GM19025 (cell line): ENCODE measurements around the gene TMEM86B.

Experiments
- ATAC-seq: cut with Tn5 transposase; IDR thresholded peaks from one replicate; pipeline ENCODE4 v1.9.1; 2021; ENCODE audit warnings: mild to moderate bottlenecking, low read depth, moderate library complexity; ENCODE audit not compliant: unreplicated experiment

TMEM86B gene

GRCh38 chr19:55257461-55258420 is 29.2 kb upstream of the TMEM86B start:
- no peak for ATAC-seq

DNA sequence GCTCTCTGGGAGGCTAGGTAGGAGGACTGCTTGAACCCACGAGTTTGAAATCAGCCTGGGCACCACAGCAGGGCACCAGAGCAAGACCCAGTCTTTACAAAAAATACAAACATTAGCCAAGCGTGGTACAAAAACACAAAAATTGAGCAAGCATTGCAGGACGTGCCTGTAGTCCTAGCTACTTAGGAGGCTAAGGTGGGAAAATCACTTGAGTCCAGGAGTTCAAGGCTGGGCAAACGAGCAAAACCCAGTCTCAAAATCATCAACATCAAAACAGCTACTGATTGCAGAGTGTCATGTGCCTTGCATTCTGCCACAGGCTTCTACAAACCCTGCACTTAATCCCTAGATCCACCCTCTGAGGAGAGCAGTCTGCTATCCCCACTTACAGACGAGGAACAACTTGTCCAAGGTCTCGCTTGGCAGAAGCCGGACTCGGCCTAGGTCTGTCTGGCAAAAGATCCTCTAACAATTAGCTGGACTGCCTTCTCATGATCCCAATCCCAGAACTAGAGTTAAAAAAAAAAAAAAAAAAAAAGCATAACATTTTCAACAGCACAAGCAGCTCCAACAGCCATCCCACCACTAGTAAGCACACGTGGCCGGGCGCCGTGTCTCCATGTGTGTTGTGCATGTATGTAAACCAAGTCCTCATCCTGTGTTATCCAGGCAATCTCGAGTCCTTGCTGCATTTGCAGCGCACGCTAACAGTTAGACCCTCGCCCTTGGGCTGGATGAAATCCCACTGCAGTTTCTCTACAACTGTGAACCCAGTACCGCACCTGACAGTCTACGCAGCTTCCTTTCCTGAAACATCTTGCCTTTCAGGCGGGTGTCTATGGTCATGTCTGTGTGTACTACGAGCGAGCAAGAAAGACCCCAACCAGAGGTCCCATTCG is 28.2 kb upstream of the TMEM86B start:
- no peak for ATAC-seq

DNA sequence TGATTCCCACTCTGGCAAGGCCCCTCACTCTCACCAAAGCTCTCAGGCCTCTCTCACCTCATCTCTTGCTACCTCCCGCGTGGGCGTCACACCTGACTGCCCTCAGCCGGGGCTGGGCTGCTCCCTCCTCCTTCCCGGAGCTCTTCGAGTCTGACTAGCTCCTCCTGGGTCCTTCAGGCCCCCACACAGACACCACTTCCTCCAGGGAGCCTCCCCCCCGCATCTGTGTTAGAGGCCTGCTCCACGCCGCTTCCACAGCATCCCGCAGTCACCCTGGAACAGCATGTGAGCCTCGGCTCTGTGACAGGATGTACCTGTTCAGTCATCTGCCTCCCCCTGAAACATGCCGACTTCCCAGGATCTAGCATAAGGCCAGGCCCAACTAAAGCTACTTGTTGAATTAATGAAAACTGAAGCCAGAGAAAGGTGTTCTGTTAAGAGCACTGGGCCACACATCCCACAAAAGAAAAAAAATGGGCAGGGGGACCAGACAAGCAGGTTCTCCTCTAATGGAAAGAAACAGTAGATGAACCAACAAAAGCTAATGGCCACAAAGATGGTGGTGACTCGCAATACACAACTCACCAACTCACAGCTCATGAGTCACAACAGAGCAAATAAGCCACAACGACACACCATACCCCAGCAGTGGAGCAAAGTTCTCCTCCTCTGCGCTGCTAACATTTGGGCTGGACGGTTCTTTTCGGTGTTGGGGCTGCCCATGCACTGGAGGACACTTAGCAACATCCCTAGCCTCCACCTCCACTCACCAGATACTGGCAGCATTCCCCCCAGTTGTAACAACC is 27.3 kb upstream of the TMEM86B start:
- no peak for ATAC-seq

DNA sequence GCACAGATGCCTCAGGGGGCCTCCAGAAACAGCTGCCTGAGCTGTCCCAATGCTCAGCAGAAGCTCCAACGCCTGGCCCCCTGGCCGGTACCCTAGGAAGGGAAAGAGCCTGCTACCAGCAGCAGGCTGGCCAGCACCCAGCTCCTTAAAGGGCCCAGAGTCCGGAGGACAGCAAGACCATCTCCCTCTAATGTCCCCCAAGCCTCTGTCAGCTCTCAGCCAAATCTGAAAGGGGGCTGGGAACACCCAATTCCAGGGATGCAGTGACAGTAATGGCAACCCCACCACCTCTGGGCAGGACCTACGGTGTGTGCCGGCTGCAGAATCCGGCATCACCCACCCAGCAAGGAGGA is 26.0 kb upstream of the TMEM86B start:
- ATAC-seq: no peak

GRCh38 chr19:55253842-55254624 is 25.5 kb upstream of the TMEM86B start:
- ATAC-seq: peak; percentile 37

DNA sequence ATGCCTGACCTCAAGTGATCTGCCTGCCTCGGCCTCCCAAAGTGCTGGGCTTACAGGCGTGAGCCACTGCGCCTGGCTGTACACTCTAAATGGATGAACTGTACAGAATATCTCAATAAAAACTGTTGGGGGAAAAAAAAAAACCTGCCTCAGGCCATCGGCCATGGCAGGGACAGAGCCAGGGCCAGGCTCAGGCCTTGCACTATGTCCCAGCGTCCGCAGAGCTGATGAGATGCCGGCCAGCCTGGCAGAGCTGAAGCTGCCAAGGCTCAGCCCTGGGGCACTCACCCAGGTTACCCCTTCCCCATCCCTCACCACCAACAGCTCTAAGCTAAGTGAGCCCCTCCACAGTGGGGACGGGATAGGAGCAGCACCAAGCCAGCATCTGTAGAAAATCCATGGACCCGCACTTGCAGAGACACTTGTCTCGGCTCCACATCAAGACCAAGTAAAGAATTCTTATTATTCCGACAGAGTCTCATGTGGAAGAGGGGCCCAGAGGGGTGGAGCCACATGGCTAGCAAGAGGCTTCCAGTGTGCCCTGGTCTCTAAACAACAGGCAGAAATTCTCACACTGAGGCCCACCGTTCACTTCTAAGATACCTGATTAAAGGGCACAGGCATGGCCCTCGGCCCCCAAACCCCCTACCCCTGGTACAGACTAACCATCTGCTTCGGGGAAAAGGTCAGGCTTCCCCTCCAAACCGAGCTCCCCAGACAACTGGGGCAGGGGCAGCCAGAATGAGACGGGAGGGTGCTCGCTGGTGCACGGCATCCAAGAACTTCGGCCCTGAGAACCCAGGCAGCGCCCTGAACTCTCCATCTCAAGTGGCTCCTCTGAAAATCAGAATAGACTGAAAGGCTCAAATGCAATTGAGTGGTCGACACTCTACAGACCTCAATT is 24.4 kb upstream of the TMEM86B start:
- no peak for ATAC-seq

DNA sequence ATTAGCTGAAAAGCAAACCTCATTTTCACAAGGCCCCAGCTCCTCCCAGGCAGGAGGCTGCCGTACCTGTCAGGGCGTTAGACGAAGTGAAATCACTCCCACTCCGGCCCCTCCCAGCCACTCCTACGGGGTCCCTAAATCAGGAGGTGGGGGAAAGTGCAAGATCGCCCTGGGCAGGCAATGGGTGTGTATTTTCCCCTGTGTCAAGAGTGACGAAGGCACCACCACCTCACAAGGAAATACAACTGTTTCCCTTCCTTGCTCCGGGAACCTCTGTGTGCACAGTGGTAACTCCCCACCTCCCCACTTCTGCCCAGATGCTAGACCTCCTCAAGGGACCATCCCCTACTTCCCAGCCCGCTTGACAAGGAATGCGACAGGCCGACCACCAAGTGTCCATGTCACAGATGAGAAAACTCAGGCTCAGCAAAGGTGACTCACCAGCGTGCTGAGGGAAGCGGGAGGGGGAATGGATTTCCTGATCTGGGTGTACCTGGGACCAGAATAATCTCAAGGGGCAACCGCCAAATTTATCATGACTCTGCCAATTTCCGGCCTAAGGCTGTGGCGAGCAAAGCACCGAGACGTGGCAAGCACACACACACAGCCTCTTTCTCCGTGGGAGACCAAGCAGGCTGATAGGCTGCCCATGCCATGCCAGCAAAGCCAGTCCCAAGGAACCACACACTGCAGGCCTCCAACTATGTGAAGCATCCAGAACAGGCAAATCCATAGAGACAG is 22.9 kb upstream of the TMEM86B start:
- no peak for ATAC-seq

GRCh38 chr19:55250262-55251036 is 21.9 kb upstream of the TMEM86B start:
- ATAC-seq: no peak

DNA sequence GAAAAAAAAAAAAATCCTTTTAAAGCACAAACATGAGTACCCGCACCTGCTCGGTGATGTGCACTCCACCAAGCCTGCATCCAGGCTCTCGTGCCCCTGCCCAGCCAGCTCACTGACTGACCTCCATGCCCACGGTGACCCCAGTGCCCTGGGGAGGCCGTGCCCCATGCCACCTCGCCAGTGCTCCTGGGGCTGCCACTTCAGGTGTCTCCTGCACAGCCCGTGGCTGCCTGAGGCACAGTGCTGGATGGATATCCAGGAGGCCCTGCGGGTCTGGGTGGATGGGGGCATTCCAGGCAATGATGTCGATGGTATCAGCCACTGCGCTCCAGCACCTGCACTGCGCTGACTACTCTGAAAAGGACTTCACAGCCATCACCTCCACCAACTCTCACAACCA is 21.3 kb upstream of the TMEM86B start:
- ATAC-seq: no peak

- ATAC-seq: no peak
These were observed 20.1 kb upstream of the TMEM86B start for GRCh38 chr19:55248704-55249103.

DNA sequence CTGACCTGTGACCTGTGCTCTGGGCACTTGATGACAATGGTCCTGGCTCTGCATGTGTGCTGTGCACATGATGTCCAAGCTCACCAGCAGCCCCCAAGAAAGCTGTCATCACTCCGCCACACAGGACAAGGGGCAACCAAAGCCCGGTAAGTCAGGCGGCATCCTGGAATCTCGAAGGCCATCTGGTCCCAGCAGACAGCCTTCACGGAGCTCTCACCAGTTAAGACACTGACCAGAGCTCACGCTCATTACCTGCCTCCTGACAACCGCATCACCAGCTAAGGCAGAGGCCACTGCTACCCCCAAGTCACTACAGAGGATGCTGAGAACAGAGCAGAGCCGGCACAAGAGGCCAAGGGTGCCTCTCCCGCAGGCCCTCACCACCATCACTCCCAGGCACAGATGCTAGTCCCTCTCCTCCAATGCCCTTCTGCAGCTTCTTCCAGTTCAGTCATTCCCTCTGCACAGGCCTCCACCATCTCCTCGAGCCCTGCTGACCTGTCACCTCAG is 19.7 kb upstream of the TMEM86B start:
- no peak for ATAC-seq

- no peak for ATAC-seq
These were observed 19.1 kb upstream of the TMEM86B start for GRCh38 chr19:55247621-55248099.

DNA sequence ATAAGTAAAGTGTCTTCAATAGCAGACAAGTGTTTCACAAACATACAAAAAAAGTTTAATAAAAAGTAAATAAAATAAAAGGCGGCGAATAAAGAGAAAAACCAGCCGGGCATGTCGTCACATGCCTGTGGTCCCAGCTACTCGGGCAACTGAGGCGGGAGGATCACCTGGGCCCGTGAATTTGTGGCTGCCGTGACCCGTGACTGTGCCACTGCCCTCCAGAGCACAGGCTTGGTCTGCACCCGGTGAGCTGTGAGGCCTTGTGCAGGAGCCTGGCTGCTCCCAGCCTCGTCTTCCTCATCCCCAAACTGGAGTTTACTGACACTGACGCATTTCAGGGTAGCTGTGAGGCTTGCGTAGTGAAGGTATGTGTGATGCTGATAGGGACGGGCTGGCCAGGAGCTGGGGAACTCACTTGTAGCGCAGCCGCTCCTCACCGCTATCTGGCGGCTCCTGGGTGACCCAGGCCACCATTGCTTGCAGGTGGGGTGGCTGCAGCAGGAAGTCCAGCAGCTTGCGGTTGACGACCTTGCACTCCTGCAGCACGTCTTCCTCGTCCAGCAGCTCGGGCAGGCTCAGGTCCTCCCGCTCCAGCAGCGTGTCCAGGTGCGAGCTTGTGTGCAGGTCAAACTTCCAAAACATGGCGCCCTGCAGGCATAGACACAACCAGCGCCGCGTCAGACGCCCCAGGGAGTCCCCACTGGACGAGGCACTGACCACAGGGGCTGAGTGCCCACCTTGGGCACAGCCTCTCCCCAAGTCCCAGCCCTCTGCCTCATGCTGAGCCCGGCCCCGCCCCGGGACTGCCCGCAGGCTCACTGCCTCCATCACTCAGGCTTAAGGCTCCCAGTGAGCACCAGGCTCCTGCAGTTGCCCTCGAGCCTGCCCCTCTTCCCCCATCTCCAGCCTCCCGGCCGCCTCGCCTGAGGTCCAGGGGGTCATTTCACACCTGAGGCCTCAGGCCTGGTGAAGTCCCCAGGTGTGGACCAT is 18.2 kb upstream of the TMEM86B start:
- ATAC-seq: no peak

DNA sequence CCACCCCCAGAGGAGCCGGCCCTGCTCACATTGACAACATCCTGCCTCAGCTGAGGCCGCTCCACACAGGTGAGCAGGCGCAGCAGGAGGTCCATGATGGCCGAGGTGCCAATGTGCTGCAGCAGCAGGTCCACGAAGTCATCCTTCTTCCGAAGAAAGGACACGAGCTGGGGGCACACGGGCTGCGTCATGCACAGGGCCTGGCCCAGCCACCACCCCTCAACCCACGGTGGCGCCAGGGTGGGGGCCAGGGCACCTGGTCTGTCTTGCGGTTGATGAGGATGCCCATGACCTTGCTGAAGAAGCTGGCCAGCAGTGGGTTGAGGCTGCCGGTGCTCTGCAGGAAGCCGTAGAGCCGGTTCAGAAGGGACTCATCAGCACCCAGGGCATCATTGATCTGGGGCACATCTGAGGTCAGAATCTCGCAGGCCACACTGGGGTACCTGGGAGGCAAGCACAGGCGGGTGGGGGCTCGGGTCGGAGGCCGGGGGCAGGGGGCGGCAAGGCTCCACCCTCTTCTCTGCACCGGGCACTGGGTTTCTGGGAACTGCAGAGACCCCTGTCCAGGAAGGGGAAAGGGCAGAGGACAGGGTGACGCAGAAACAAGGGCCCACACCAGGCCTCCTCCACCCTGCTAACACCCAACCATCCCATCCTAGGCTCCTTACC is 16.8 kb upstream of the TMEM86B start:
- ATAC-seq: no peak

GRCh38 chr19:55244004-55244680 is 15.6 kb upstream of the TMEM86B start:
- no peak for ATAC-seq
